Panc1 (cell line): Measurements from ENCODE around the gene P2RY11. TPM values are rescaled to one million over a fixed set of nuclear protein-coding genes. Genes with fewer than 3 reads are reported as not detected.

ENCODE experiments used
- ATAC-seq: fragments of 200-7000 bp; cut with Tn5 transposase; 2 replicates; pipeline ENCODE4 v1.9.1; 2020; ENCODE audit warnings: mild to moderate bottlenecking, moderate library complexity
- BruUV-seq: library from RNA; stranded (reverse); fragments of 400-500 nt; replicated peaks from 2 replicates; lab custom pipeline; 2021; lab: Mats Ljungman, UMichigan
- CTCF ChIA-PET: fragments of 300-600 bp; sonication (Branson Sonifier 250); formaldehyde crosslinking; loops from one replicate; lab custom pipeline; 2022; ENCODE audit warnings: antibody characterized with exemption; lab: Charles Lee
- POLR2A ChIA-PET: fragments of 300-600 bp; sonication (Branson Sonifier 250); formaldehyde crosslinking; loops from one replicate; lab custom pipeline; 2022; ENCODE audit warnings: antibody characterized with exemption; lab: Charles Lee
- DNase-seq: peaks from one replicate; pipeline ENCODE4 v3.0.0-alpha.2; 2010; ENCODE audit warnings: low read depth, low spot score
- H3K27ac ChIP-seq: 2 replicates; pipeline ENCODE4 v1.5.1; 2011; ENCODE audit warnings: mild to moderate bottlenecking, low read length, inconsistent platforms
- H3K27me3 ChIP-seq: fragments of 200-500 bp; sonication (Bioruptor generic); 2 replicates; pipeline ENCODE4 v1.6.0; 2014; ENCODE audit warnings: low read length, inconsistent platforms; ENCODE audit not compliant: control insufficient read depth, insufficient read depth
- H3K36me3 ChIP-seq: fragments of 200-500 bp; sonication (Bioruptor generic); 2 replicates; pipeline ENCODE4 v1.5.1; 2014; ENCODE audit warnings: inconsistent platforms, mild to moderate bottlenecking, low read length, moderate library complexity; ENCODE audit not compliant: control insufficient read depth, insufficient read depth
- H3K4me1 ChIP-seq: 2 replicates; pipeline ENCODE4 v1.5.1; 2011; ENCODE audit warnings: inconsistent platforms, mild to moderate bottlenecking, low read length, moderate library complexity; ENCODE audit not compliant: control insufficient read depth, insufficient read depth
- H3K4me3 ChIP-seq, 2 experiments: 2 replicates each; pipeline ENCODE4 v1.5.1; 2011 to 2012; ENCODE audit warnings: low read depth in 2 of 2, low read length in 2 of 2, mild to moderate bottlenecking in 2 of 2, inconsistent platforms in 1 of 2, moderate library complexity in 1 of 2
- H3K9me3 ChIP-seq: fragments of 200-500 bp; sonication (Bioruptor generic); 2 replicates; pipeline ENCODE4 v1.5.1; 2014; ENCODE audit warnings: low read depth, mild to moderate bottlenecking, inconsistent platforms, low read length, moderate library complexity; ENCODE audit not compliant: control insufficient read depth, insufficient read depth
- POLR2AphosphoS5 ChIP-seq: IDR thresholded peaks from 2 replicates; pipeline ENCODE4 v1.6.1; 2012; ENCODE audit warnings: mild to moderate bottlenecking, low read depth, low read length, moderate library complexity
- SIN3A ChIP-seq: IDR thresholded peaks from 2 replicates; pipeline ENCODE4 v1.6.1; 2012; ENCODE audit warnings: low read depth, mild to moderate bottlenecking, low read length, moderate library complexity, borderline replicate concordance; ENCODE audit not compliant: insufficient read depth
- TCF7L2 ChIP-seq: IDR thresholded peaks from 2 replicates; pipeline ENCODE4 v1.6.1; 2011; ENCODE audit warnings: mild to moderate bottlenecking, low read depth, low read length, inconsistent platforms
- in situ Hi-C: cut with HindIII; loops from 2 replicates; pipeline ENCODE4 v1.10.0; 2016; ENCODE audit warnings: low sequenced_read_pairs, low pct_unique_long_range_greater_than_20kb
- intact Hi-C: fragments of 100-400 bp; cut with micrococcal nuclease; formaldehyde crosslinking; loops from one replicate; pipeline ENCODE4 v1.10.0; 2022; ENCODE audit not compliant: unreplicated experiment
- total RNA-seq: library from RNA; stranded (reverse); gene quantifications from one replicate; pipeline ENCODE4 v1.2.1, GENCODE V29; 2021; ENCODE audit not compliant: unreplicated experiment
- TF ChIP-seq, protein P1 (sequence below): fragments of 450-650 bp; IDR thresholded peaks from 2 replicates; pipeline ENCODE4 v1.5.1; 2017; ENCODE audit warnings: mild to moderate bottlenecking
- TF ChIP-seq, protein P2 (sequence below), 2 experiments: IDR thresholded peaks; 2 replicates each; pipeline ENCODE4 v1.6.1; 2011 to 2012; ENCODE audit warnings: low read depth in 2 of 2, control low read depth in 1 of 2, low read length in 1 of 2, mild to moderate bottlenecking in 1 of 2, moderate library complexity in 1 of 2; ENCODE audit not compliant: insufficient read depth in 1 of 2

P2RY11 gene
- total RNA-seq, 1 experiment from 2014 or later = 12.5 TPM

DNA sequence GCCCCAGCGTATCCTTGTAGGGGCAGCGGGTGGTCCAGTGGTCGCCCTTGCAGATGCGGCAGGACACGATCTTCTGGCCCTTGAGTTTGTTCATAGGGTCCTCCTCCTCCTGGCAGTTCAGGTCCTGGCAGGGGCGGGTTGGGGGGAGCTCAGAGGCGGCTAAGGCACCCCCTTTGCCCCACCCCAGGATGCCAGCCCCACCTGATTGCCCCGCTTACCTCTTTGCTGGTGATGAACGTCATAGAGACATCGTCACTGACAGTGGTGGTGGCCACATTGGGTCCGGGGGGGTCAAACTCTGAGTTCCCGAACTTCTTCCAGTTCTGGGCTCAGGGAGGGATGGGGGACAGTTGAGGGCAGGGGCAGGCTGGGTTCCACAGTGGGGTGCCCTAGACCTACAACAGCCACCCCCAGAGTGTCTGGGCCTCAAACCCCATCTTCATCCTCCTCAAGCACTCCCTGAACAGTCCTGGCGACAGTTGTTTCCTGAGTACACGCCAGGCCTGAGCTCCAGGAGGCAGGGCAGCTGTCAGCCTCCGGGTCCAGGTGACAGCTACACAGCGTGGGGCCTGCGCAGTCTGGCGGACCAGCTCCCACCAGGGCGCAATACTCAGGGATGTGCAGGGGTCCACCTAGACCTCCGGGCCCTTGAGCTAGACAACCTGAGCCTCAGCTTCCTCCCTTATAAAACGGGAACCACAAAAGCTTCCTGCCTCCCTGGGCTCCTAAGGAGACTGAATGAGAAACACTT lies 5.5 kb downstream of the P2RY11 start:
- H3K4me1 ChIP-seq = peaks cover 3% of the 10 kb centered on the region
- POLR2A ChIA-PET = no interaction called here
- no TSS peak for BruUV-seq
- no peak for TF ChIP-seq POLR2AphosphoS5
- TF ChIP-seq, protein P1, sequence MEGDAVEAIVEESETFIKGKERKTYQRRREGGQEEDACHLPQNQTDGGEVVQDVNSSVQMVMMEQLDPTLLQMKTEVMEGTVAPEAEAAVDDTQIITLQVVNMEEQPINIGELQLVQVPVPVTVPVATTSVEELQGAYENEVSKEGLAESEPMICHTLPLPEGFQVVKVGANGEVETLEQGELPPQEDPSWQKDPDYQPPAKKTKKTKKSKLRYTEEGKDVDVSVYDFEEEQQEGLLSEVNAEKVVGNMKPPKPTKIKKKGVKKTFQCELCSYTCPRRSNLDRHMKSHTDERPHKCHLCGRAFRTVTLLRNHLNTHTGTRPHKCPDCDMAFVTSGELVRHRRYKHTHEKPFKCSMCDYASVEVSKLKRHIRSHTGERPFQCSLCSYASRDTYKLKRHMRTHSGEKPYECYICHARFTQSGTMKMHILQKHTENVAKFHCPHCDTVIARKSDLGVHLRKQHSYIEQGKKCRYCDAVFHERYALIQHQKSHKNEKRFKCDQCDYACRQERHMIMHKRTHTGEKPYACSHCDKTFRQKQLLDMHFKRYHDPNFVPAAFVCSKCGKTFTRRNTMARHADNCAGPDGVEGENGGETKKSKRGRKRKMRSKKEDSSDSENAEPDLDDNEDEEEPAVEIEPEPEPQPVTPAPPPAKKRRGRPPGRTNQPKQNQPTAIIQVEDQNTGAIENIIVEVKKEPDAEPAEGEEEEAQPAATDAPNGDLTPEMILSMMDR = no peak
- no peak for TF ChIP-seq TCF7L2
- TF ChIP-seq, protein P2, sequence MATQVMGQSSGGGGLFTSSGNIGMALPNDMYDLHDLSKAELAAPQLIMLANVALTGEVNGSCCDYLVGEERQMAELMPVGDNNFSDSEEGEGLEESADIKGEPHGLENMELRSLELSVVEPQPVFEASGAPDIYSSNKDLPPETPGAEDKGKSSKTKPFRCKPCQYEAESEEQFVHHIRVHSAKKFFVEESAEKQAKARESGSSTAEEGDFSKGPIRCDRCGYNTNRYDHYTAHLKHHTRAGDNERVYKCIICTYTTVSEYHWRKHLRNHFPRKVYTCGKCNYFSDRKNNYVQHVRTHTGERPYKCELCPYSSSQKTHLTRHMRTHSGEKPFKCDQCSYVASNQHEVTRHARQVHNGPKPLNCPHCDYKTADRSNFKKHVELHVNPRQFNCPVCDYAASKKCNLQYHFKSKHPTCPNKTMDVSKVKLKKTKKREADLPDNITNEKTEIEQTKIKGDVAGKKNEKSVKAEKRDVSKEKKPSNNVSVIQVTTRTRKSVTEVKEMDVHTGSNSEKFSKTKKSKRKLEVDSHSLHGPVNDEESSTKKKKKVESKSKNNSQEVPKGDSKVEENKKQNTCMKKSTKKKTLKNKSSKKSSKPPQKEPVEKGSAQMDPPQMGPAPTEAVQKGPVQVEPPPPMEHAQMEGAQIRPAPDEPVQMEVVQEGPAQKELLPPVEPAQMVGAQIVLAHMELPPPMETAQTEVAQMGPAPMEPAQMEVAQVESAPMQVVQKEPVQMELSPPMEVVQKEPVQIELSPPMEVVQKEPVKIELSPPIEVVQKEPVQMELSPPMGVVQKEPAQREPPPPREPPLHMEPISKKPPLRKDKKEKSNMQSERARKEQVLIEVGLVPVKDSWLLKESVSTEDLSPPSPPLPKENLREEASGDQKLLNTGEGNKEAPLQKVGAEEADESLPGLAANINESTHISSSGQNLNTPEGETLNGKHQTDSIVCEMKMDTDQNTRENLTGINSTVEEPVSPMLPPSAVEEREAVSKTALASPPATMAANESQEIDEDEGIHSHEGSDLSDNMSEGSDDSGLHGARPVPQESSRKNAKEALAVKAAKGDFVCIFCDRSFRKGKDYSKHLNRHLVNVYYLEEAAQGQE (IDR thresholded peaks at IDR 0.05; ENCODE audit: insufficient read depth in 1 of 2, low read depth in 2 of 2, low read length in 1 of 2) = no peak
- no peak for TF ChIP-seq SIN3A
- no peak for ATAC-seq
- H3K27me3 ChIP-seq = no peaks in the 10 kb centered on the region
- CTCF ChIA-PET = no interaction called here
- intact Hi-C loops = no loop called here
- no peak overlapping the region for H3K27ac ChIP-seq
- peaks cover 3% of the 10 kb centered on the region; the same call in 1 of the 2 replicates for H3K36me3 ChIP-seq
- no peak for DNase-seq
- H3K4me3 ChIP-seq = no peak overlapping the region
- no peaks in the 10 kb centered on the region for H3K9me3 ChIP-seq
- in situ Hi-C loops = no loop called here

DNA sequence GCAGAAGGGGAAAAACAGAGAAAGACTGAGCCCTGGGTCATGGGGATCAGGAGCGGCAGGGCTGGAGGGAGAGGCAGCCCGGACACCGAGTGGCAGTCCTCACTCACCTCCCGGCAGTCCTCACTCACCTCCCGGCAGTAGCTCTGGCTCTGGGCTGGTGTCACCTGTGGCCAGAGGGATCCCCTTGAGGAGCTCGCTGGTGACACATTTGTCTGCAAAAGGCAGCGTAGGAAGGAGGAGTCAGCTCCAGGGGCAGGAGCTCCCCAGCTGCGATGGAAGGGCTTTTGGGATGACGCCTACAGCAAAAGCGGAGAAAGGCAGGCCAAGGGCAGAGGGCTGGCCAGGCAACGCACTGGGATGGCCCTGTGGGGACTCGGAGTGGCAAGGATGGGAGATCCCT lies 7.5 kb downstream of the P2RY11 start:
- ChIA-PET POLR2A (interaction anchor here (0.6 kb wide), 1 partner anchor 131 kb away, joined by 4 read pairs; no protein-coding TSS in a partner anchor), CTCF (no interaction called here)
- TF ChIP-seq POLR2AphosphoS5 = no peak
- no peak for TF ChIP-seq SIN3A
- TF ChIP-seq, protein P2 (IDR thresholded peaks at IDR 0.05; ENCODE audit: insufficient read depth in 1 of 2, low read depth in 2 of 2, low read length in 1 of 2) = no peak
- no peak for TF ChIP-seq TCF7L2
- TF ChIP-seq, protein P1 = no peak
- H3K4me3 ChIP-seq = peak overlapping the region; percentile 73 to 84
- H3K36me3 ChIP-seq = peaks cover 3% of the 10 kb centered on the region; the same call in 1 of the 2 replicates
- no peak for DNase-seq
- in situ Hi-C loops = no loop called here
- peak overlapping the region; percentile 88 for H3K27ac ChIP-seq
- H3K27me3 ChIP-seq = no peaks in the 10 kb centered on the region
- no TSS peak for BruUV-seq
- no peaks in the 10 kb centered on the region; the same call in 1 of the 2 replicates for H3K4me1 ChIP-seq
- intact Hi-C loops = no loop called here
- H3K9me3 ChIP-seq = no peaks in the 10 kb centered on the region
- ATAC-seq = no peak
